Stimulated activated CD4-positive, alpha-beta T cell treated with anti-CD3 and anti-CD28 coated beads, Interleukin-4, amount 100 ng/mL, for 4 hours (primary cell): Measurements from ENCODE around the gene CDYL2.
A peak's percentile ranks its signal among the peaks of the same experiment; 100 is the strongest.

Experiments used
- DNase-seq, 2 experiments: peaks; one replicate each; pipeline ENCODE4 v3.0.0-alpha.2; 2020

Gene CDYL2

GRCh38 chr16:80586476-80586875 lies 217.9 kb downstream of the CDYL2 start:
- no peak for DNase-seq

GRCh38 chr16:80585764-80586163 lies 218.6 kb downstream of the CDYL2 start:
- no peak for DNase-seq

- peak in 1 of 2 experiments; percentile 18 for DNase-seq
Observed at GRCh38 chr16:80583466-80583865, 220.9 kb downstream of the CDYL2 start.

GRCh38 chr16:80580109-80580832 lies 224.1 kb downstream of the CDYL2 start:
- DNase-seq = peak; percentile 39 to 60

- DNase-seq = no peak
Observed at GRCh38 chr16:80577485-80578280, 226.7 kb downstream of the CDYL2 start.

- no peak for DNase-seq
Observed at GRCh38 chr16:80576343-80576912, 228.0 kb downstream of the CDYL2 start.

GRCh38 chr16:80573700-80574120 lies 230.7 kb downstream of the CDYL2 start:
- DNase-seq = no peak

GRCh38 chr16:80570106-80570478 lies 234.3 kb downstream of the CDYL2 start:
- DNase-seq = no peak

GRCh38 chr16:80569440-80570105 lies 234.8 kb downstream of the CDYL2 start:
- peak; percentile 62 to 80 for DNase-seq

- DNase-seq = no peak
Observed at GRCh38 chr16:80564394-80564793, 240.0 kb downstream of the CDYL2 start.

GRCh38 chr16:80563066-80563465 lies 241.3 kb downstream of the CDYL2 start:
- DNase-seq = no peak

- no peak for DNase-seq
Observed at GRCh38 chr16:80559369-80559768, 245.0 kb downstream of the CDYL2 start.

GRCh38 chr16:80557037-80557436 lies 247.4 kb downstream of the CDYL2 start:
- no peak for DNase-seq

- DNase-seq = no peak
Observed at GRCh38 chr16:80556481-80556880, 247.9 kb downstream of the CDYL2 start.

GRCh38 chr16:80554033-80554432 lies 250.4 kb downstream of the CDYL2 start:
- DNase-seq = no peak

- DNase-seq = no peak
Observed at GRCh38 chr16:80552277-80552676, 252.1 kb downstream of the CDYL2 start.
